K562 (cell line): ENCODE measurements around the gene CD84. TPM values are rescaled to one million over a fixed set of nuclear protein-coding genes. Genes with fewer than 3 reads are reported as not detected.

Experiments used
- ATAC-seq: fragments of 200-7000 bp; cut with Tn5 transposase; 3 replicates; pipeline ENCODE4 v1.9.1; 2020; ENCODE audit warnings: moderate library complexity
- BruUV-seq: library from RNA; stranded (reverse); fragments of 400-500 nt; replicated peaks from 2 replicates; lab custom pipeline; 2021; lab: Mats Ljungman, UMichigan
- CTCF ChIA-PET: fragments of 300-600 bp; formaldehyde crosslinking; extraction: SDS; loops from one replicate; lab custom pipeline; 2021; ENCODE audit warnings: low intra/inter-chr PET ratio; lab: Yijun Ruan, JAX
- POLR2A ChIA-PET: fragments of 300-600, 350-650 bp; sonication (Branson Sonifier 250); formaldehyde crosslinking; extraction: SDS; loops from one replicate; lab custom pipeline; 2021; ENCODE audit warnings: antibody characterized with exemption, inconsistent platforms; lab: Yijun Ruan, JAX
- DNase-seq, 4 experiments: peaks; one replicate each; pipeline versions ENCODE4 v3.0.0 to v3.0.0-alpha.2; 2011 to 2018; ENCODE audit warnings: low spot score in 3 of 4, mixed read lengths in 3 of 4; ENCODE audit errors: extremely low read depth in 1 of 4
- FAIRE-seq: peaks from 2 replicates; lab custom pipeline; 2011; peaks lifted over from hg19 to GRCh38; lab: Jason Lieb, UNC
- H2AFZ ChIP-seq: 2 replicates; pipeline ENCODE4 v1.6.0; 2011; ENCODE audit warnings: low read depth, low read length, control low read depth, inconsistent platforms
- H3K27ac ChIP-seq: fragments of 200-600 bp; 3 replicates; pipeline ENCODE4 v1.8.0; 2011; ENCODE audit warnings: low read depth, mild to moderate bottlenecking, control low read depth, inconsistent platforms, low read length, moderate library complexity, mixed read lengths; ENCODE audit errors: extremely low read depth
- H3K27me3 ChIP-seq, 2 experiments: fragments of 300-600 bp in 1 of 2; 2 replicates in 1 of 2; 3 replicates in 1 of 2; pipeline versions ENCODE4 v1.6.0 to v1.8.0; 2011; ENCODE audit warnings: inconsistent platforms in 2 of 2, low read length in 2 of 2, mild to moderate bottlenecking in 1 of 2, mixed read lengths in 1 of 2, moderate library complexity in 1 of 2; ENCODE audit not compliant: control insufficient read depth in 2 of 2, insufficient read depth in 2 of 2
- H3K36me3 ChIP-seq: fragments of 300-600 bp; 3 replicates; pipeline ENCODE4 v1.8.0; 2011; ENCODE audit warnings: mild to moderate bottlenecking, low read length, inconsistent platforms; ENCODE audit not compliant: control insufficient read depth, insufficient read depth
- H3K4me1 ChIP-seq, 2 experiments: fragments of 200-600 bp in 1 of 2; replicated peaks in 1 of 2; 2 replicates in 1 of 2; 3 replicates in 1 of 2; pipeline versions ENCODE4 v1.5.1 to v1.8.0; 2011; ENCODE audit warnings: inconsistent platforms in 2 of 2, low read length in 2 of 2, mild to moderate bottlenecking in 1 of 2, mixed read lengths in 1 of 2, moderate library complexity in 1 of 2; ENCODE audit not compliant: control insufficient read depth in 2 of 2, insufficient read depth in 2 of 2
- H3K4me2 ChIP-seq: 2 replicates; pipeline ENCODE4 v1.6.1; 2011; ENCODE audit warnings: low read length, control low read depth, inconsistent platforms, mixed read lengths; ENCODE audit not compliant: insufficient read depth
- H3K4me3 ChIP-seq: fragments of 200-600 bp; sonication (generic), shearing (Covaris generic); 2 replicates; pipeline ENCODE4 v1.5.1; 2016; ENCODE audit warnings: control low read depth, inconsistent platforms
- H3K79me2 ChIP-seq: fragments of 200-600 bp; 3 replicates; pipeline ENCODE4 v1.8.0; 2011; ENCODE audit warnings: low read length, inconsistent platforms; ENCODE audit not compliant: control insufficient read depth, insufficient read depth
- H3K9ac ChIP-seq, 2 experiments: 2 replicates each; pipeline versions ENCODE4 v1.6.0 to v1.6.1; 2011; ENCODE audit warnings: low read depth in 2 of 2, low read length in 2 of 2, control low read depth in 1 of 2, inconsistent platforms in 1 of 2, mild to moderate bottlenecking in 1 of 2, mixed read lengths in 1 of 2; ENCODE audit not compliant: insufficient read depth in 1 of 2
- H3K9me1 ChIP-seq: one replicate; pipeline ENCODE4 v1.6.0; 2011; ENCODE audit warnings: inconsistent platforms, mild to moderate bottlenecking, low read length, moderate library complexity; ENCODE audit not compliant: control insufficient read depth, insufficient read depth
- H3K9me3 ChIP-seq: replicated peaks from 2 replicates; pipeline ENCODE4 v1.5.1; 2011; ENCODE audit warnings: low read depth, low read length, inconsistent platforms; ENCODE audit not compliant: control insufficient read depth, insufficient read depth
- H4K20me1 ChIP-seq: replicated peaks from 2 replicates; pipeline ENCODE4 v1.6.1; 2011; ENCODE audit warnings: low read length, inconsistent platforms, mixed read lengths; ENCODE audit not compliant: control insufficient read depth, insufficient read depth
- ARID2 ChIP-seq: fragments of 450-650 bp; IDR thresholded peaks from 2 replicates; pipeline ENCODE4 v1.6.1; 2017; ENCODE audit warnings: antibody characterized with exemption, mild to moderate bottlenecking
- CBX5 ChIP-seq: IDR thresholded peaks from 2 replicates; pipeline ENCODE4 v1.6.1; 2014; ENCODE audit warnings: low read depth, borderline replicate concordance
- CBX8 ChIP-seq: fragments of 200-600 bp; sonication (generic); IDR thresholded peaks from 2 replicates; pipeline ENCODE4 v1.6.1; 2012; ENCODE audit warnings: borderline replicate concordance, mixed run types, low read depth, mild to moderate bottlenecking, moderate library complexity, mixed read lengths, low read length, control low read depth, inconsistent platforms; ENCODE audit not compliant: poor library complexity, severe bottlenecking; ENCODE audit errors: extremely low read depth
- CREBBP ChIP-seq: IDR thresholded peaks from one replicate; pipeline ENCODE4 v1.6.1; 2012; ENCODE audit warnings: low read depth, mild to moderate bottlenecking, control low read depth, inconsistent platforms, low read length
- E2F6 ChIP-seq, 2 experiments: IDR thresholded peaks; 2 replicates each; pipeline ENCODE4 v1.6.1; 2011; ENCODE audit warnings: borderline replicate concordance in 1 of 2, control low read depth in 1 of 2, low read depth in 1 of 2, low read length in 1 of 2, mild to moderate bottlenecking in 1 of 2, mixed read lengths in 1 of 2, moderate library complexity in 1 of 2; ENCODE audit not compliant: insufficient read depth in 1 of 2, insufficient read length in 1 of 2, poor library complexity in 1 of 2, severe bottlenecking in 1 of 2; ENCODE audit errors: extremely low read depth in 1 of 2
- HDGF ChIP-seq: fragments of 450-650 bp; IDR thresholded peaks from 2 replicates; pipeline ENCODE4 v1.6.1; 2016
- MEF2D ChIP-seq: conservative IDR thresholded peaks from 2 replicates; pipeline ENCODE4 v1.6.1; 2016; ENCODE audit warnings: low read depth, missing genetic modification characterization, missing compliant biosample characterization
- NFRKB ChIP-seq: fragments of 450-650 bp; IDR thresholded peaks from 2 replicates; pipeline ENCODE4 v1.6.1; 2016; ENCODE audit warnings: low read depth
- NR2C2 ChIP-seq, 2 experiments: fragments of 200-800 bp in 1 of 2; sonication (Bioruptor generic) in 1 of 2; sonication (generic) in 1 of 2; formaldehyde crosslinking in 1 of 2; IDR thresholded peaks; 2 replicates each; pipeline versions ENCODE4 v1.6.1 to v1.8.0; 2016 to 2022; ENCODE audit warnings: mild to moderate bottlenecking in 1 of 2, missing compliant biosample characterization in 1 of 2, missing genetic modification characterization in 1 of 2, missing genetic modification reagents in 1 of 2
- PHTF2 ChIP-seq: fragments of 250-450 bp; sonication (Bioruptor Pico); IDR thresholded peaks from 2 replicates; pipeline ENCODE4 v1.5.0; 2021; ENCODE audit warnings: mild to moderate bottlenecking
- RBM22 ChIP-seq: fragments of 200-400 bp; formaldehyde crosslinking; IDR thresholded peaks from 2 replicates; pipeline ENCODE4 v1.6.1; 2018; ENCODE audit warnings: low read length, low read depth; ENCODE audit not compliant: poor library complexity, severe bottlenecking
- SAFB ChIP-seq: fragments of 200-400 bp; formaldehyde crosslinking; IDR thresholded peaks from 2 replicates; pipeline ENCODE4 v1.6.1; 2017; ENCODE audit warnings: low read depth, low read length, borderline replicate concordance
- SMARCA5 ChIP-seq: fragments of 450-650 bp; IDR thresholded peaks from 2 replicates; pipeline ENCODE4 v1.6.1; 2016
- U2AF2 ChIP-seq: fragments of 200-400 bp; formaldehyde crosslinking; optimal IDR thresholded peaks from 2 replicates; pipeline ENCODE3; 2017; ENCODE audit warnings: low read depth, mild to moderate bottlenecking, low read length
- ZC3H11A ChIP-seq: IDR thresholded peaks from 2 replicates; pipeline ENCODE4 v1.6.1; 2012; ENCODE audit warnings: low read depth, low read length, improper control_type of control experiment
- ZMIZ1 ChIP-seq, 2 experiments: fragments of 150-350 bp in 1 of 2; IDR thresholded peaks; 2 replicates each; pipeline ENCODE4 v1.6.1; 2012 to 2016; ENCODE audit warnings: low read depth in 2 of 2, low read length in 2 of 2, mild to moderate bottlenecking in 1 of 2, moderate library complexity in 1 of 2
- ZNF395 ChIP-seq: fragments of 200-800 bp; sonication (Bioruptor generic); IDR thresholded peaks from 2 replicates; pipeline ENCODE4 v1.6.1; 2017; ENCODE audit warnings: missing genetic modification characterization, missing compliant biosample characterization
- WGBS: fragments of 100-300 bp; shearing (Covaris generic); methylation state at CpG from one replicate; pipeline ENCODE4 v1.1.6; 2016; ENCODE audit warnings: low coverage, mixed read lengths; ENCODE audit not compliant: insufficient coverage; ENCODE audit errors: missing lambda C conversion rate; 5-methylcytosine and 5-hydroxymethylcytosine counted together
- in situ Hi-C: fragments of 300-500 bp; cut with MboI; formaldehyde crosslinking; loops from 4 replicates; pipeline ENCODE4 v1.15.0; 2018; ENCODE audit warnings: inconsistent platforms, mixed read lengths
- intact Hi-C: fragments of 100-400 bp; cut with micrococcal nuclease; formaldehyde crosslinking; loops from 2 replicates; pipeline ENCODE4 v1.14.2; 2022
- polyA plus RNA-seq, 8 experiments: library from polyadenylated mRNA; depleted of rRNA in 4 of 8; stranded (reverse) in 5 of 8; unstranded in 3 of 8; fragments of >200 nt; fragmentation: Nextera tagmentation in 2 of 8; fragmentation: Illumina TruSeq in 1 of 8; extraction: Ambion mirVana in 2 of 8; extraction: Trizol in 1 of 8; gene quantifications; 2 replicates each; pipeline versions ENCODE4 v1.2.1 to v1.2.3, GENCODE V29; 2011 to 2014; ENCODE audit warnings: inconsistent platforms in 1 of 8, missing spikeins in 1 of 8
- total RNA-seq, 7 experiments: library from RNA; depleted of rRNA in 6 of 7; stranded (reverse); fragments of >200 nt in 6 of 7; fragmentation: Illumina TruSeq in 2 of 7; extraction: Trizol in 2 of 7; gene quantifications; 2 replicates each; pipeline versions ENCODE4 v1.2.1 to v1.2.3, GENCODE V29; 2011 to 2021; ENCODE audit warnings: low replicate concordance in 1 of 7

Gene CD84
- total and polyA plus RNA-seq, 9 of the 15 experiments (the other 6 are each of a cell fraction or from before 2014, with no cell fraction given), result 0.82 to 6.8 (median 2.0) TPM

GRCh38 chr1:160539684-160539989 lies 39.7 kb downstream of the CD84 start:
- BruUV-seq, result TSS peak; percentile 63
- FAIRE-seq (no peak), DNase-seq (no peak), ATAC-seq (no peak; the same call in 2 of the 3 replicates)
- H3K9me1 ChIP-seq, result no peaks in the 10 kb centered on the region
- no peaks in the 10 kb centered on the region for H3K27me3 ChIP-seq
- 11% methylated on average over 6 of the region's 6 CpGs for WGBS
- H3K4me3 ChIP-seq, result no peak overlapping the region; the same call in 1 of the 2 replicates
- in situ Hi-C loops, result no loop called here
- peak overlapping the region; percentile 72 for H3K4me2 ChIP-seq
- POLR2A ChIA-PET, result interaction anchor here (0.6 to 2.8 kb wide), 7 partner anchors 10 to 686 kb away, joined by 3 to 18 read pairs (median 4); partner anchors contain the start of gene TOMM40L
- H3K4me1 ChIP-seq, result peaks cover 22 to 47% of the 10 kb centered on the region in 2 experiments
- intact Hi-C loops, result no loop called here
- no peaks in the 10 kb centered on the region for H4K20me1 ChIP-seq
- peak overlapping the region; percentile 9 to 81; a peak in 3 of 4 replicates for H3K9ac ChIP-seq
- peak overlapping the region; percentile 88 for H2AFZ ChIP-seq
- H3K36me3 ChIP-seq, result no peaks in the 10 kb centered on the region; the same call in 1 of the 3 replicates
- H3K79me2 ChIP-seq, result no peaks in the 10 kb centered on the region
- CTCF ChIA-PET, result no interaction called here
- peak overlapping the region; percentile 93 for H3K27ac ChIP-seq
- peaks cover 34% of the 10 kb centered on the region for H3K9me3 ChIP-seq
- TF ChIP-seq PHTF2 (CRISPR knock-in tag) (no peak), NFRKB (peak; percentile 60; the same call in 1 of the 2 replicates), U2AF2 (no peak), SAFB (no peak), HDGF (no peak), E2F6 (IDR thresholded peaks at IDR 0.05; ENCODE audit: borderline replicate concordance in 1 of 2, extremely low read depth in 1 of 2, insufficient read depth in 1 of 2, insufficient read length in 1 of 2, low read depth in 1 of 2, low read length in 1 of 2, poor library complexity in 1 of 2, severe bottlenecking in 1 of 2) (no peak), ZC3H11A (no peak), MEF2D (no peak), RBM22 (no peak), ZMIZ1 (IDR thresholded peaks at IDR 0.05; ENCODE audit: low read depth in 2 of 2, low read length in 2 of 2) (no peak), NR2C2 (CRISPR knock-in tag; IDR thresholded peaks at IDR 0.05) (no peak), NR2C2 (tag; IDR thresholded peaks at IDR 0.05) (peak; percentile 4; the same call in 1 of the 2 replicates), SMARCA5 (0 out of 2 replicates have a peak, but pooled peaks have one; percentile 60), CBX8 (no peak), CREBBP (no peak), ZNF395 (no peak), ARID2 (no peak), CBX5 (no peak)
